SKM-1 (cell line): Measurements from ENCODE around the gene RMDN2.

ENCODE experiments used
- DNase-seq: peaks from one replicate; lab custom pipeline; 2025; ENCODE audit not compliant: unreplicated experiment; lab: John Stamatoyannopoulos, UW

The RMDN2 gene, protein sequence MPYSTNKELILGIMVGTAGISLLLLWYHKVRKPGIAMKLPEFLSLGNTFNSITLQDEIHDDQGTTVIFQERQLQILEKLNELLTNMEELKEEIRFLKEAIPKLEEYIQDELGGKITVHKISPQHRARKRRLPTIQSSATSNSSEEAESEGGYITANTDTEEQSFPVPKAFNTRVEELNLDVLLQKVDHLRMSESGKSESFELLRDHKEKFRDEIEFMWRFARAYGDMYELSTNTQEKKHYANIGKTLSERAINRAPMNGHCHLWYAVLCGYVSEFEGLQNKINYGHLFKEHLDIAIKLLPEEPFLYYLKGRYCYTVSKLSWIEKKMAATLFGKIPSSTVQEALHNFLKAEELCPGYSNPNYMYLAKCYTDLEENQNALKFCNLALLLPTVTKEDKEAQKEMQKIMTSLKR

DNA sequence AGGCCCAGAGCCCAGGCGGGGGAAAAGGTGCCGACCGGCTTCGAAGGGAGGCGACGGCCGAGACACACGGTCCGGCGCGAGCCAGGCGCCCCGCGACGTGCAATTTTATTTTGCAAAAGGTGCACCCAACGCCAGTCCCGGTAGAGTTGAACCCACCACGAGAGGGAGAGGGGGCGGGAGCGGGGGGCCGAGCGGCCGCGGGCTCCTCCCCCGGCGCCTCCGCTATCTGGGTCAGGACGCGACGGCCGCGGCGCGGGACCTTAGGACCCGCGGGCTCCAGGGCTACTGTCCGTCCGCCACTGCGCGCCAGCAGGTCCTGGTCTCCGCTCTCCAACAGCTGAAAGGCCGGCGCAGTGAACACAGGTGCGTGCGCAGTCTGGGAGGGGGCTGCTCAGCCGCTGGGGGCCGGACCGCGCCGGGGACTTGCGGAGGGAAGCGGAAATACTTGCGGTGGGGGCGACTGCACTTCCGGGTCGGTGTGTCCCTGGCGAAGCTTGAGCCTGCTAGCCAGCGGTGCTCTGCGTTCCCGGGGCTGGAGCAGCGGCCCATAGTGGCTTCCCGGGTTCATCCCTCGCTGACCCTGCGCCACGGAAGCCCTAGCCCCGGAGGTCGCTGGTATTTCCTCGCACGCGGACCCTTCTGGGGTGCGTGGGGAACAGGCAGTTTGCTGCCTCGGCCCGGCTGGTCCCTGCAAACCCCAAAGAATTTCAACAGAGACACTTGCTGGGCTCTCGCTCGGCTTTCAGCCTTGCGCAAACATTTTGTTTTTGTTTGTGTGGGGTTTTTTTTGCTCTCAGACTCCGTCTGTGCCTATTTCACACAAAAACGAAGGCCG is at the start of gene RMDN2:
RMDN2 (plus strand) TSS at position 225 of the 835 bp plus-strand sequence. CDS start 3,991 bp downstream, outside the sequence.
- DNase-seq, result peak; percentile 84

DNA sequence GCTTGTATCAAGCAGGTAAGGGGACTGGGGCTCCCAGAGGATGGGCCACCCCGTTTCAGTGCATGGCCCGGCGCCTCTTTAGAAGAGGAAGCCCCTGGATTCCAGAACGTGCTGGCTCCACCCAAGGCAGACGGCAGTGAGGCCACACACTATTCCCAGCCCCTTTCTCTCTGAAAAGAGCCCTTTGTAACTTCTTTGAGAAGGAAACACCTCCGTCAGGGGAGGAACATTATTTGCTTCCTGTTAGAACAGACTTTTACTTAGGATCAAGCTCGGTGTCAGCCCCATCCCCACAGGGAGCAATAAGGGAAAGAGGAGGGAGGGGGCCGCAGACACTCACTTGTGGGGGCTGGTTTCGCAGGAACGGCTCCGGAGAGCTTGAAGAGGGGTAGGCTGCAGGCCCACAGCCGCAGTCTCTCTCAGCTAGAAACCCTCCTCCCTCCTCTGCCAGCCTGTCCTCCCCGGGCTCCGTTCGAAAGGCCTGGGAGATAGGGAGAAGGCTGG is 49.6 kb upstream of the RMDN2 start:
- DNase-seq, result no peak

DNA sequence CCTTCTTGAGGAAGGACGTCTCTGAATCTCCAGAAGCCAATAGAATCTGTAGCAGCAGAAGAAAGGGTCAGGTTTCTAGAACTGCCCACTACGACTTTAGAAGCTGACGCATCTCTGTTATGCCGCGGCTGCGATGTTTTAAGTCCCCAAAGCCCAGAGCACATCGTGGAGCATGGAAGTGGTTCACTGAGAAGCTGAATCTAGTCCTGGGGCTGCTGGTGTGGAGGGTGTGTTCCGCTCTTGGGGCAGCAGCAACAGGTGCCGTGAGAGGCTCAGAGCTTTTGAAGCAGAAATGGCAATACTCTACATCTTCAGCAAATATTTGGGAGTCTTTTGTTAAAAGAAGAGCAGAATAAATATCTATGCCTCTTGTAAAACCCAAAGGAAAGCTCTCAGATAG is 48.9 kb upstream of the RMDN2 start:
- no peak for DNase-seq

DNA sequence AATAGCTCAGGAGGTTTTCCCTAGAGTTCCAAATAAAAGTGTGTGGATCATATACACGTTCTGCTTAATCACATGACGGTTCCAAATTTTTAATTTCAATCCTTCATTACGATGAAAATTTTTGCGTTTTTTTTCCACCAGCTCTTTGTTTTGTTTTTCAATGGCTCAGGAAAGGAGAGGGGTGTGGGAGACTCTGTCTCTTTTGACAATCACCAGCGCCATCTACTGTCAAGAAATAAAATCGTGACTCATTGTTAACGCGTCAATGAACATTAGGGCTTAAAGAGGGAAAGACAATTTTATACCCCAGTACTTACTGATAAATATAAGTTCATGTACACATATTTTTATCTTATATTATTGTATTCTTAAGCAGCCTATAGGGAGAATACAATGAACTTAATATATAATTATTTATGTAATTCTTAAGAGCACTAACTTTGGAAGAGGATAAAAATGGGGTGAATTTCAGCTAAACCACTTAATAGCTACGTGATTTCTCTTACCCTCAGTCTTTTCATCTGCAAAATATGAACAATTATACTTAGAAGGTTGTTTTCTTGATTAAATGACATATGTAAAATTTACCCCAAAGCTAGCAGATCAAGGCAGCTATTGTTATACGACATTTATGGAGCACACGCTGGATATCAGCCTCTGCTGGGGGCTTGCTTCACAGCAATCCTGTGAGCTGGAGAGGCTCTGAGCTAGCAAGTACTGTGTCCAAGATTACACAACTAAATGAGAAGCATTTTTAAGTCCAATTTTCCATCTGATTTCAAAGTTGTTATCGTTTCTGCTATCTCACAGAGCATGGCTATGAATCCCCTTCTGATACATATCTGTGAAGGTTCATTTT is 47.4 kb upstream of the RMDN2 start:
- peak; percentile 50 for DNase-seq

DNA sequence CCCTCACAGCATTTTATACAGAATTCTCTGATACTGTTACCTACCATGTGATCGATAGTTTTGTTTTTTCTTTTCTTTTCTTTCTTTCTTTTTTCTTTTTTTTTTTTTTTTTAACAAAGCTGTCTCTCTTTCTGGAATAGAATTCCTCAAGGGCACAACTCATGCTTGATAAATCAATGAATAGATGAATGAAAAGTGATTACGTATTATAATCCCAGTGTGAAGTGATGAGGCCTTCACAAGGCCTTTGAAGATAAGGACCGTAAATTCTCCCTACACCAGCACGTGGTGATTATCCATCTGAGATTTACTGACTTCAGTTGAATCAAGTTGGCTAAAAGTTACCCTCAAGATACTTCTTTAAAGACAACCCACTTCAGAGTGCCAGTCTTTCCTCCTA is 46.6 kb upstream of the RMDN2 start:
- DNase-seq, result no peak

DNA sequence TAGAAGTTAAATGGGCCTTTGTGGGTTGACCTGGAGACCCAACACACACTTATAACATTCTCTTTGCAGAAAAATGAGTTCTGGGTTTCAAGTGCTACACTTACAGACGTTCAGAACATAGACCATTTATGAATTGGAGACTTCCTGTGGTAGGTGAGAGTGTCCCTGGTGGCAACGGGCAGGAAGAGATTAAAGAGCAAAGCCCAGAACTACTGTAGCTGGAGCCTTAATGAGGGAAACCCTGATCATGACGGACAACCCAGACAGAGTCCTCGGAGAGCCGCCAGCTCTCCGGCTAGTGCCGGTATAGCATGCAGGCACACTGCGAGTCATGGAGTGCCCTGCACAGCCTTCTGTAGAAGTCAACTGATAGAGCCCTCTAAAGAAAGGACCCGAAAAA is 44.5 kb upstream of the RMDN2 start:
- no peak for DNase-seq

DNA sequence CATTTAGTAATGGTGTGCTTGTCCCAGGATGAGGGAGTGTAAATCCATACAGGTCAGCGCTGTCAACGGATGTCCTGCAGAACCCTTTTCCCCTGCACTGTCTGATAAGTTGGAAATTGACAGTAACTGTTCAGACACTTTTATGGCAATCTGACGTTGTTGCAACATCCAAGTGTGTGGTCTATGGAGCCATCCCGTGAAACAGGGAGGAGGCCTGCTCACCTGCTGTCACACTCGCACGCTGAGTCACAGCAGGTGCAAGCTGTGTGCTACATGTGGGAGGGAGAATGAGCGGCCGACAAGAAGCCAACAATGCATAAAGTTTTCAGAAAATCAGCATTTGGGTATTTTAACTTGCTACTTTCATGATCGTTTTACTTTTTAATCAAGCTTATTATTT is 43.7 kb upstream of the RMDN2 start:
- DNase-seq, result no peak

DNA sequence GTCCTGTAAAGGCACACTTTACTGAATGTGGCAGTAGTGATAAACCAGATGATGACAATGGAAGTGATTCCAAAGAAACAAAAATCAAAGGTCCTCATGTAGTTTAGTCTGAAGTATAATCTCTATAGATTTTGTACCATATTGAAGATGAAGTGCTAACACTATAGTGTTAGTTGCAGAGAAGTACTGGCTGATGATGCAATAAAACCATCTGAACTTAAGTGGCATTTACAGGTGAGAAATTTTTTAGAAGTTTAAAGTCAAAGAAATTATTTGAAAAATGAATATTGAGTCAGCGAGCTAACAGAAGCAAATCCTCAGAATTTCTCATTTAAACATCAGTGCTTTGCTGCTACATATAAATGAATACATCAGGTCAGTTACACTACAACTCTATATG is 43.1 kb upstream of the RMDN2 start:
- DNase-seq, result no peak

DNA sequence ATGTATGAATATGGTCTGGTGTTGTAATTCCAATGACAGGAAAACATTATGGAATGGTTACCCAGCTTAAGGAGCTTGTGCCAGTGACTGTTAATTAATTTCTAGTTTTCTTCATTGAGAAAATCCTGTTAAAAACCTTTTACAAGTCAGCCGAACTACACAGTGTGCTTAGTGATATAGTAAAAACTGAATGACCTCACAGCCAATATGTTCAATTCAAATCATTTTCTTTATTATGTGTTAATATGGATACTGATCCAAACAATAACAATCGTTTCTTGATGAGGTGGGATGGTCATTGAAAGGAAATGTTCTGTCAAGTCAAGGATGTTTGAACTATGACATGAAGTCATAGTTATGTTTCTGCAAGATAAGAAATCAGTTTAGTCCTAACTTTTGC is 41.6 kb upstream of the RMDN2 start:
- no peak for DNase-seq

DNA sequence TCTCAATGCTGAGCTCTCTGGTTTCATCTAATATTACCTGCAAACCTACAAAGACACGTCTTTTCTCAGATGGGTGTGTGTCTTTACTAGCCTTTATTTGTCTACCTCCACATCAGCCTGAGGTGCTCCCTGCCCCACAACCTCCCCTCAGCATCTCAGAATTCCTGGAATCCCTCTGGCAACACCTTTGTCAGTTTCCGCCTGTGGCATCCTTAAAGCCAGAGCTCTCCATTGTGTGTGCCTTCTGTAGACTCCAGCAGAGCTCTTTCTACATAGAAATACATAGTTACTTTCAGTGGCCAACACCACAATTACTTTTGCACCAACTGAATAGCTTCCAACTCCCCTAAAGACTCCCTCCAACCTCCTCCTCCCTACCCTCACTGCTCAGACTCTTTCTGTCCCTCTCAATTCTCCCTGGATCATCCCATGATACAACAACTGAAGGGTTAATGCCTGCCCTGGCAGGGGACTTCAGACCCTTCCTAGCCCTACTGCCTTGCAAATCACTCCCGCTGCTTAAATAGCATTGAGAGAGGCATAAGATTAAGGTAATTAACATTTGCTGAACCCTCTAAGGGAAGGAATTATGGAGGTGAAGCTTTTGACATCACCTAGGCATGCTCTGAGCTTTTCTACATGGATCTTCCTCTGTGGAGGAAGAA is 39.6 kb upstream of the RMDN2 start:
- no peak for DNase-seq

DNA sequence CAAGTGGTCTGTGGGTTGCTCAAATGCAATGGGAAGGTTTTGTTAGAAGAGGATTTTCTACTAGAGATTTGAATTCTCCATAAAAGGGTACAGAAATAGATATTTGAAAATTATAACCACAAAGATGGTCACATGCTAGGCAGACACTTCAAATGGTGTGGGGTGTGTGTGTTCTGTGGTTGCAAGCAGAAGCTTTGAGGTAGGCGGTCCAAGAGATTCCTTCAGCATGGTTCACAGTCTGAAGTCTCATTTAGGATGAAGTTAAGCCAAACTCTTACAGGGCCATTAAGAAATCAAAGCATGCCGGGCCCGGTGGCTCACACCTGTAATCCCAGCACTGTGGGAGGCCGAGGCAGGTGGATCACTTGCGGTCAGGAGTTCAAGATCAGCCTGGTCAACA is 38.3 kb upstream of the RMDN2 start:
- DNase-seq, result no peak

DNA sequence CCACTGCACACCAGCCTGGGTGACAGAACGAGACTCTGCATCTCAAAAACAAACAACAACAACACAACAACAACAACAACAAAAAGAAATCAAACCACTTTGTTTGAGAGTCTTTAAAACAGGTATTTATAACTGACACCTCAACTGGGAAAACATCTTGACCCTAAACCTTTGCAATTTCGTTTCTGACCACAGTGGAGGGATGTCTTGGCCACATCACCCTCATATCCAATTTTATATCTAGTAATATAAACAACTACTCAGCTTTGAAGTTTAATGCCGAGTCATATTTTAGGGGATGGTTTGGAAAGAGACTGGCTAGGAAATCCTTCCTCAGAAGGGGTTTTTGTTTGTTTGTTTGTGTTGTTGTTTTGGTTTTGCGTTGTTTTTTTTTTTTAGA is 37.8 kb upstream of the RMDN2 start:
- no peak for DNase-seq

DNA sequence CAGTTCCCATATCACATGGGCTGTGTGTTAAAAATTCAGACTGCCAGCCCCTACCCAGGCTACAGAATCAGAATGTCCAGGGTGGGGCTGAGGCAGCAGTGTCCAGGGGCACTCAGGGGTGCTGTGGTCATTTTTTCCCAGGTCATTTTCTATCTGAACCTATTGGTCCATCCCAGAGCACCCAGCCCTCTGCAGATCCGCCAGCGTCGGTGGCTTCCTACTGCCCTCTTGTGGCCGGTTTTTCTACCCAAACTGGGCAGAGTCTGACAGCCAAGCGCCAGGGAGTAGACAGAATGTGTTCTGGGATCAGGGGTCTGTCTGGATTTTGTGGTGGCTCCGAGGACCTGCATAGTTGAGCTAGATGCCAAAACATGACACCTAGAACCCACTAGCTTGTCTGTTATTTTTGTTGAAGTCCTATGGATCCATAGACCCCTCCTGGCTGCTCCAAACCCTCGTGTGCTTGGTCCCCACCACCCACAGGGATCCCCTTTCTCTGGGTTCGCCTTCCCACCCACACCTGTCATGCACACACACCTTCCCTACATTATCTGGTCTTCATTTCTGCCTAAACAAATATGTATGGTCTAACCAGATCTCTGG is 34.1 kb upstream of the RMDN2 start:
- DNase-seq, result peak; percentile 76

DNA sequence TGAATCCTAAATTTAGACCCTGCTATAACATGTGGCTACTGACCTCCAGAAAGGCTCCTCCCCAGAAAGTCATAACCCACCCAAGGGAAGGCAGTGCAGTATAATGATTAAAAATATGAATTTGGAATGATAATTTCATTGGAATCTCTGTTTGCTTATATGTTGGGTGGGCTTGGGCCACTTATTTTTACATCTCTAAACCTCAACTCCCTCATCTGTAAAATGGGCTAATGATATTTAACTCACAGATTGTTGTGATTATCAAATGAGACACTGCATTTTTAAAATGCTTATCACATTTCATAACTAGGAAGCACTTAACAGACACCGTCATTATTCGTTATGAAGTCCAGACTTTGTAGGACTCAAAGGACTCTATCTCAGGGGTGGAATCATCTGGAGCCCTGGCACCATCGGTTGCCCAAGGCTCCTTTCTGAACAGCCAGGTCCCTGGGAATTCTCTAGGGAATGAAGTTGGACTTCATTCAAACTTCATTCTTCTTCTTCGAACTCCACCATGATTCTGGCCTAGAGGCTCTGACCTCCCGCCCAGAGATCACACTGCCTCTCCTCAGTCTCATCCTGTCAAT is 33.1 kb upstream of the RMDN2 start:
- no peak for DNase-seq

DNA sequence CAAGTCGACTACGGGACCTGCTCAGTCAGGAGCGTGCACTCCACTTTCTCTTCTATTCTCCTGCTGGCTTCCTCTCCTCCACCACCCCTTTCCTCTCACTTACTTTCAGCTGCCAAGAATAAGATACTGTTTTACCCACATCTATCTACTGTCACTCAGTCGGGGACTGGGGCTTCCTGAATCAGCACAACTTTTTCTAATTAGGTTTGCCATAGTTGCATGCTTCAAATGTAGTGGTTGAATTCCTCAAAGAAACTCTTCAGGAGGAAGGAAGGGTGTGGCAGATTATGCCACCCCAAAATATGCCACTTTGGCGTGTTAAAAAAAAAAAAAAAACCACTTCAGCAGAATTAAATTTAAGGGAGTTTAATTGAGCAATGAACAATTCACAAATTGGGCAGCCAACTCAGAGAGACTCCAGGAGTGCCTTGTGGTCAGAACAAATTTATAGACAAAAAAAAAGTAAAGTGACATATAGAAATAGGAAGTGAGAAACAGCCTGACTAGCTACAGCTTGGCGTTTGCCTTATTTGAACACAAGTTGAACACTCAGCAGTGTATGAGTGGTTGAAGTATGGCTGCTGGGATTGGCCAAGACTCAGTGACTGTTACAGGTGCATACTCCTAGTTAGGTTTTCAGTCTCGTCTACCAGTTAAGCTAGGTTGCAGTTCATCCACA is 32.5 kb upstream of the RMDN2 start:
- DNase-seq, result peak; percentile 49

DNA sequence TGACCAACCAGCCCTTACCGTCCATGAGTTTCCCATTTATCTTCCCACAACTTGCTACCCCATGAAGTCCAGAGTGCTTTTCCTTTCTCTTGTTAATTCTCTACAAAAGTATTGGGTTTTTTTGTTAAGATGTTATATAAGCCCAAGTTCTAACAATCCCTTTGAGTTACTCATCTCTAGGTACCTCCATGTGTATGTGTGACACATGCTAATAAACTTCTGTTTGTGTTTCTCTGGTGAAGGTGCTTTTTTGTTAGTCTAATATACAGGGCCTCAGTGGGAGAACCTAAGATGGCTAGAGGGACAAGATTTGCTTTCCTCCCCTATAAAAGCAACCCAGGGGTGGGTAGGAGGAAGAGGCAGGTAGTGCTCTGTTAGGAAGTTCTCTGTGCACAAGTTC is 31.8 kb upstream of the RMDN2 start:
- DNase-seq, result no peak

DNA sequence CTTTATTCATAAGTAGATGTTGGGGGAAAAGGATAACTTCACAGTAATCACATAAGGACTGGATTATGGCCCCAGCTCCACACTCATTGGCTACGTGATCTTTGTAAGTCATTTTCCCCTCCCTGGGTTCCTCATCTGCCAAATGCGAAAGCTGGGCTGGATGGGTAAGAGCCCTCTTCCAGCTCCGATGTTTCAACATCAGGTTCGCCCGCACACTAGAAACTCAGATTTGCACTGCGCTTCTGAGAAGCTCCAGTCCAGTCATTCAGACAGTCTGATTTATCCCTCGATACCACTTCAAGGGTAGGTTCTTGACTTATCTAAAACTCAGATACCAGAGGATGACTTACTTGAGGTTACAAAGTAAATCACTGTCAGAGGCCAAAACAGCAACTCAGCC is 31.0 kb upstream of the RMDN2 start:
- DNase-seq, result no peak

DNA sequence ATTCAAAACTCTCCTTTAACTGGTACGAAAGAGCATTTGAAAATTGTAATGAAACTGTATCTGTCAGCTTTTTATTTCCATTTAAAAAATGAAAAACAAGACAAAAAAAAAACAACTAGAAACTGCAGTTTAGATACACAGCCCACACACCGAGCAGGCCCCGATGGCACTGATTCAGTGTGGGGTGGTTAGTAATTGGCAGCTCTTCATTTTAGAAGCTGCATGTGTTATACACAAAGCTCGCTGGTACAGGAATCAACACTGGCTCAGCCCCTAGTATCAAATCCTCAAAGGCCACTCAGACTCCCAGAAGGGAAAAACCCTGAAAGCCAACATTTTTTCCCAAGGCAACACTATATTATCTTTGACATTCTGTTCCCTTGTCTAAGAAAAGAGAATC is 30.5 kb upstream of the RMDN2 start:
- DNase-seq, result no peak

DNA sequence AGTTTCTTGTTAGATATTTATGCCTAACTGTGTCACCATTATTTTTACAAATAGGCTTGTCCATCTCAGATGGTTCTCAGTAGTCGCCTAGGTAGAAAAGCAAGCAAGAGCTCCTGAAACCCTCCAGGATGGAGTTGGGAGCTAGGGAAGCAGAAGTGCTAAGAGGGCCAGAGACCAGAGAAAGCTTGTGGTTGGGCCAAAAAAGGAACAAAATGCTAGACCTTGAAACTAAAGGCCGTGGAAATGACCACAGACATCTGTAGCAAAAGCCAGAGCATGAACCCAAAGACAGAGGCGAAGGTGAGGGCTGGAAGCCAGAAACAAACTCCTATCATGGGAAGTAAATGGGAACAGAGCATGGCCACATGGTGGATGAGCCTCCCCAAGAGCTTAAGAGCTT is 29.9 kb upstream of the RMDN2 start:
- peak; percentile 52 for DNase-seq
